ENCODE measurements around the gene ADCY10. TPM values are rescaled to one million over a fixed set of nuclear protein-coding genes. Genes with fewer than 3 reads are reported as not detected.

Gene ADCY10
- total and polyA plus RNA-seq, 9 donors, result 0.03 to 0.21 (median 0.09) TPM

DNA sequence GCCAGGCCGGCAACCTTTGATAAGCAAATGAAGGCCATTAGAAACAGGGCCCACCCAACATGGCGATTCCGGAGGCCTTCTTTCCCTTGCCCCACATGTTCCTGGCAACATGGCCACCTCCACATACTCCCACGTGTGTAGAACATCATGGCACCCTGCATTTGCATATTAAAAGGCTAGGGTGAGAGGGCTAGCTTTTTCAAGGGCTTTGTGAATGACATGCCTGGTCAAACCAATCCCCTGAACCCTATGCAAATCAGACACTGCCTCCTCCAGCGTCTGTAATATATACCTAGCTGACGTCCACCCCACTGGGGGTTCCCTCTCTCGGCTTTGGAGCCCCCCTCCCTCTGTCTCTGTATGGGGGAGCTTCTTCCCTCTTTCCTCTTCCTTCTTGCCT is 1.6 kb downstream of the ADCY10 start:
- H3K27ac ChIP-seq (ENCODE audit: low read length), result no peak overlapping the region
- 78% methylated on average over 3 of the region's 7 CpGs for WGBS (ENCODE audit: insufficient coverage)
- H3K36me3 ChIP-seq (ENCODE audit: control insufficient read depth, insufficient read depth, low read length), result peaks cover 15% of the 10 kb centered on the region
- H3K4me3 ChIP-seq (ENCODE audit: low read length), result no peak overlapping the region
- H3K9me3 ChIP-seq (replicated peaks; ENCODE audit: control insufficient read depth, low read depth, low read length), result peaks cover 2% of the 10 kb centered on the region
- no peak for DNase-seq
- H3K27me3 ChIP-seq (ENCODE audit: control insufficient read depth, insufficient read depth, low read length), result no peaks in the 10 kb centered on the region
- no peaks in the 10 kb centered on the region for H3K4me1 ChIP-seq (ENCODE audit: control insufficient read depth, insufficient read depth, low read length)

DNA sequence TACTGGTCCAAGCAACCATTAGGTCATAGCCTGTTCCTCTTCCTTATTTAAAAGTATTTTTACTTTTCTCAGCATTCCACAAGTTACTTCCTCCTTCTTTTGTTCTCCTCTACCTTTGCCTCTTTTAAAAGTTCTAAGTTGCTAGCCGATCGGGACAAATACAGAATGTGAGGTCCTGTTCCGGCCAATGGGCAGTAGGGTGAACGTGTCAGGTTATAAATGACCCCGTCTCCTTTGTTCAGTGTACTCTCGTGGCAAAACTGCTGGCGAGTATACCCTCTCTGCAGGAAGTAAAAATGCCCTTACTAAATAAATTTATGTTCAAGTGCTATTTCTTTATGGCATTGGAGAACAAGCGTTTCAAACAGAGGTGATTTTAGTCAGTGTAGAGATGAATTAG is 2.5 kb downstream of the ADCY10 start:
- Histone ChIP-seq H3K4me1 (ENCODE audit: control insufficient read depth, insufficient read depth, low read length) (no peaks in the 10 kb centered on the region), H3K27ac (ENCODE audit: low read length) (no peak overlapping the region), H3K4me3 (ENCODE audit: low read length) (no peak overlapping the region), H3K36me3 (ENCODE audit: control insufficient read depth, insufficient read depth, low read length) (peaks cover 9% of the 10 kb centered on the region), H3K9me3 (replicated peaks; ENCODE audit: control insufficient read depth, low read depth, low read length) (peaks cover 2% of the 10 kb centered on the region), H3K27me3 (ENCODE audit: control insufficient read depth, insufficient read depth, low read length) (no peaks in the 10 kb centered on the region)
- DNase-seq, result no peak
- 64% methylated on average over 6 of the region's 8 CpGs for WGBS (ENCODE audit: insufficient coverage)

- H3K36me3 ChIP-seq (ENCODE audit: control insufficient read depth, insufficient read depth, low read length), result peaks cover 7% of the 10 kb centered on the region
- H3K27ac ChIP-seq (ENCODE audit: low read length), result no peak overlapping the region
- no peaks in the 10 kb centered on the region for H3K4me1 ChIP-seq (ENCODE audit: control insufficient read depth, insufficient read depth, low read length)
- no CpG with 5 or more reads among the region's 2 CpGs for WGBS (ENCODE audit: insufficient coverage)
- no peak for DNase-seq
- no peaks in the 10 kb centered on the region for H3K27me3 ChIP-seq (ENCODE audit: control insufficient read depth, insufficient read depth, low read length)
- peaks cover 2% of the 10 kb centered on the region for H3K9me3 ChIP-seq (replicated peaks; ENCODE audit: control insufficient read depth, low read depth, low read length)
- H3K4me3 ChIP-seq (ENCODE audit: low read length), result no peak overlapping the region
These were observed 3.4 kb downstream of the ADCY10 start for GRCh38 chr1:167910530-167910929.

GRCh38 chr1:167909691-167910180 is 4.2 kb downstream of the ADCY10 start:
- no peaks in the 10 kb centered on the region for H3K27me3 ChIP-seq (ENCODE audit: control insufficient read depth, insufficient read depth, low read length)
- no peak for DNase-seq
- H3K4me1 ChIP-seq (ENCODE audit: control insufficient read depth, insufficient read depth, low read length), result peaks cover 6% of the 10 kb centered on the region
- 71% methylated on average over 1 of the region's 6 CpGs for WGBS (ENCODE audit: insufficient coverage)
- H3K27ac ChIP-seq (ENCODE audit: low read length), result no peak overlapping the region
- H3K9me3 ChIP-seq (replicated peaks; ENCODE audit: control insufficient read depth, low read depth, low read length), result peaks cover 2% of the 10 kb centered on the region
- peaks cover 7% of the 10 kb centered on the region for H3K36me3 ChIP-seq (ENCODE audit: control insufficient read depth, insufficient read depth, low read length)
- H3K4me3 ChIP-seq (ENCODE audit: low read length), result no peak overlapping the region

GRCh38 chr1:167905671-167906070 is 8.3 kb downstream of the ADCY10 start:
- H3K27ac ChIP-seq (ENCODE audit: low read length), result no peak overlapping the region
- H3K9me3 ChIP-seq (replicated peaks; ENCODE audit: control insufficient read depth, low read depth, low read length), result peaks cover 2% of the 10 kb centered on the region
- H3K4me3 ChIP-seq (ENCODE audit: low read length), result no peak overlapping the region
- H3K27me3 ChIP-seq (ENCODE audit: control insufficient read depth, insufficient read depth, low read length), result no peaks in the 10 kb centered on the region
- DNase-seq, result peak; percentile 28
- no peaks in the 10 kb centered on the region for H3K36me3 ChIP-seq (ENCODE audit: control insufficient read depth, insufficient read depth, low read length)
- peaks cover 8% of the 10 kb centered on the region for H3K4me1 ChIP-seq (ENCODE audit: control insufficient read depth, insufficient read depth, low read length)

- peak; percentile 42 for DNase-seq
- WGBS (ENCODE audit: insufficient coverage), result no CpG with 5 or more reads among the region's 3 CpGs
- Histone ChIP-seq H3K27ac (ENCODE audit: low read length) (peak overlapping the region; percentile 57), H3K36me3 (ENCODE audit: control insufficient read depth, insufficient read depth, low read length) (no peaks in the 10 kb centered on the region), H3K4me3 (ENCODE audit: low read length) (no peak overlapping the region), H3K9me3 (replicated peaks; ENCODE audit: control insufficient read depth, low read depth, low read length) (peaks cover 2% of the 10 kb centered on the region), H3K27me3 (ENCODE audit: control insufficient read depth, insufficient read depth, low read length) (no peaks in the 10 kb centered on the region), H3K4me1 (ENCODE audit: control insufficient read depth, insufficient read depth, low read length) (peaks cover 8% of the 10 kb centered on the region)
These were observed 8.8 kb downstream of the ADCY10 start for GRCh38 chr1:167905182-167905581.

DNA sequence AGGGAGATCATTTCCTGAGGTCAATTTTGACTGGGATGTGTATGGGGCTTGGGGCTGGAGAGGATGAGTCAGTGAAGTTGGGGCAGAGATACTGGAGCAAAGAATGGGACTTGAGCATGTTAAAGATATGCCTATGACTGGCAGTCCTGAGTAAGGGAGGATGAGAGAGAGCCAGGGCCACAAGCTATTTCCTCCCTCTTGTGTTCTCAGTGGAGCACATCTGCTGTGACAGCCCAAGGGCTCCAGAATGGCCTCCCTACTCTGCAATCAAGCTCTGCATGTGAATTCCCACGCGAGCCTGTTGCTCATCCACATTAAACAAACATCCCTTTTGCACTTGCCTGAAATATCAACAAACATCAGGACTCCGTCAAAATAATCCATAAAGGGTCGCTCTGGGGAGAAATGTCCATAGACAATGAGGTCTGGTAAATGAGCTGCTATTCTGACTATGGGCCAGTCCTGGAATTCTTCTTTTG is 9.2 kb downstream of the ADCY10 start:
- peaks cover 8% of the 10 kb centered on the region for H3K4me1 ChIP-seq (ENCODE audit: control insufficient read depth, insufficient read depth, low read length)
- H3K9me3 ChIP-seq (replicated peaks; ENCODE audit: control insufficient read depth, low read depth, low read length), result no peaks in the 10 kb centered on the region
- H3K27me3 ChIP-seq (ENCODE audit: control insufficient read depth, insufficient read depth, low read length), result no peaks in the 10 kb centered on the region
- no peaks in the 10 kb centered on the region for H3K36me3 ChIP-seq (ENCODE audit: control insufficient read depth, insufficient read depth, low read length)
- H3K4me3 ChIP-seq (ENCODE audit: low read length), result no peak overlapping the region
- H3K27ac ChIP-seq (ENCODE audit: low read length), result peak overlapping the region; percentile 57
- no CpG with 5 or more reads among the region's 4 CpGs for WGBS (ENCODE audit: insufficient coverage)
- DNase-seq, result no peak

DNA sequence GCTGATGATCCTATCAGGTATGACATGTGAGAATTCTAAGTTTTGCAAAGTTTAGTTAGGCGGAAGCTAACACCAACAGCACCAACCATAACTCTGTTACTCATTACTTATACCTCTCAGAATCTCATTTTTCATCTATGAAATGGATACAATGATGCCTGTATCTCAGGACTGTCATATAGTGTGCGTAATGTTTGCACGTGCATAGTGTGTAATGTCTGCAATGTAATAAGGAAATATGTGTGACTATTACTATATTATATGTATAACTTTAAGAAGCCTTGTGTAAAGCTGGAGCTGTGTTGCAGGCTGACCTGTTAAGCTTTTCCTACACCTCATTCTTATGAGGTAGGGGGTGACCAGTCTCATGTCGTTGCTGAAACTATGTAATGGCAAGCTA is 13.0 kb downstream of the ADCY10 start:
- Histone ChIP-seq H3K27ac (ENCODE audit: low read length) (no peak overlapping the region), H3K36me3 (ENCODE audit: control insufficient read depth, insufficient read depth, low read length) (no peaks in the 10 kb centered on the region), H3K9me3 (replicated peaks; ENCODE audit: control insufficient read depth, low read depth, low read length) (no peaks in the 10 kb centered on the region), H3K4me3 (ENCODE audit: low read length) (no peak overlapping the region), H3K4me1 (ENCODE audit: control insufficient read depth, insufficient read depth, low read length) (peaks cover 8% of the 10 kb centered on the region), H3K27me3 (ENCODE audit: control insufficient read depth, insufficient read depth, low read length) (no peaks in the 10 kb centered on the region)
- DNase-seq, result no peak
- WGBS (ENCODE audit: insufficient coverage), result no CpG with 5 or more reads among the region's 4 CpGs

DNA sequence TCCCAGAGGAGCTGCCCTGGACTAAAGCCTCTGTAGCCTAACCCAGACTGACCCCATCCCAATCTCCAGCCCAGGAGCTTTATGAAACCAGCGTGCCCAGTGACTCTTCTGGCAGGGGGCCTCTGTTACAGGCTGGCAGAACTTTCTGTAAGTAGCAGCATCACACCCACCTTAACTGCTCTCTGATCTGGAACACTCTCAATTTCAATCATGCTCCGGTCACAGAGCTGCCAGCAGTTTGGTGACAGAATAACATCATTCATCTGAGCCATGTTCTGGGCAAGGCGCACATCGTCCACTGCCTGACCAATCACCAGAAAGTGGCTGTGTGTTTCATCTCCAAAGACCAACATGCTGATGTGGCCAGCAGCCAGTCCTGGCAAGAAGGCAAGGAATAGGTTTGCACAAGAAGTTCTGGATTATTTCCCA is 14.7 kb downstream of the ADCY10 start:
- no peak overlapping the region for H3K4me3 ChIP-seq (ENCODE audit: low read length)
- no peak for DNase-seq
- H3K27ac ChIP-seq (ENCODE audit: low read length), result no peak overlapping the region
- no peaks in the 10 kb centered on the region for H3K27me3 ChIP-seq (ENCODE audit: control insufficient read depth, insufficient read depth, low read length)
- H3K9me3 ChIP-seq (replicated peaks; ENCODE audit: control insufficient read depth, low read depth, low read length), result no peaks in the 10 kb centered on the region
- H3K4me1 ChIP-seq (ENCODE audit: control insufficient read depth, insufficient read depth, low read length), result no peaks in the 10 kb centered on the region
- 87% methylated on average over 4 of the region's 4 CpGs for WGBS (ENCODE audit: insufficient coverage)
- H3K36me3 ChIP-seq (ENCODE audit: control insufficient read depth, insufficient read depth, low read length), result no peaks in the 10 kb centered on the region

DNA sequence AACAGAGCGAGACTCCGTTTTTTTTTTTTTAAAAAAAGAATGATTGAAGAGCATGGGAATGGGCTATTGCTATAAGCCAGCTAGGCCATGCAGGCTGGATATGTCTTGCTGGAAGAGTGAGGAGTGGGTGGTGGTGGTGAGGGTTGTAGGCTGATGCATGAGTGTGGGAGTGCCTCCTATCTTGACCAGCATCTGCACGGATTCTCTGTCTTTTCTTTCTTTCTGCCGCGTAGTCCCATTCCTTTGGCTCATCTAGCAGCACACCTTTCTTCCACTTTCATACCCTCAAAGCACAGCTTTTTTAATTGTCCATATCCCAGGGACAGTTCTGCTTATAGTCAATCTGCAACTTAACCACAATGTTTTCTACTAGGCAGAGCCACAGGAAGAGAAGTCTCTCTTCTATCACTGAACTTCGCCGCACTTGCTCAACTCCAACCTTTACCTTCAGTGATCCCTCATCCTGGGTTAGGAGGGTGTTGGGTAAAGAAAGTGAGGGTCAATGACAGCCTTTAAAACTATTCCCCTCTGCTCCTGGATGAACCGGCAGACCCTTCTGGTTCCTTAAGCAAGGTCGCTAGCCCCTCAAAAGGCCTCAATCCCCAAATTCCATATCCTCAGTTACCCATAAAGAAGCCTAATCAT is 15.2 kb downstream of the ADCY10 start:
- Histone ChIP-seq H3K4me1 (ENCODE audit: control insufficient read depth, insufficient read depth, low read length) (no peaks in the 10 kb centered on the region), H3K4me3 (ENCODE audit: low read length) (no peak overlapping the region), H3K36me3 (ENCODE audit: control insufficient read depth, insufficient read depth, low read length) (no peaks in the 10 kb centered on the region), H3K27me3 (ENCODE audit: control insufficient read depth, insufficient read depth, low read length) (no peaks in the 10 kb centered on the region), H3K9me3 (replicated peaks; ENCODE audit: control insufficient read depth, low read depth, low read length) (no peaks in the 10 kb centered on the region), H3K27ac (ENCODE audit: low read length) (no peak overlapping the region)
- DNase-seq, result no peak
- 95% methylated on average over 6 of the region's 9 CpGs for WGBS (ENCODE audit: insufficient coverage)

GRCh38 chr1:167893798-167894197 is 20.1 kb downstream of the ADCY10 start:
- Histone ChIP-seq H3K27ac (ENCODE audit: low read length) (no peak overlapping the region), H3K4me1 (ENCODE audit: control insufficient read depth, insufficient read depth, low read length) (no peaks in the 10 kb centered on the region), H3K27me3 (ENCODE audit: control insufficient read depth, insufficient read depth, low read length) (no peaks in the 10 kb centered on the region), H3K36me3 (ENCODE audit: control insufficient read depth, insufficient read depth, low read length) (no peaks in the 10 kb centered on the region), H3K9me3 (replicated peaks; ENCODE audit: control insufficient read depth, low read depth, low read length) (no peaks in the 10 kb centered on the region), H3K4me3 (ENCODE audit: low read length) (no peak overlapping the region)
- 90% methylated on average over 1 of the region's 2 CpGs for WGBS (ENCODE audit: insufficient coverage)
- DNase-seq, result no peak

All from muscle of leg (tissue), 11 donors.